ENCODE data around the gene CD19.

- TF ChIP-seq POLR2A (IDR thresholded peaks at IDR 0.05; ENCODE audit: control extremely low read depth in 1 of 2, low read depth in 2 of 2, low read length in 2 of 2) = no peak
- TF ChIP-seq BACH1 (IDR thresholded peaks at IDR 0.05; ENCODE audit: low read length) = no peak
- no peak for TF ChIP-seq NRF1 (IDR thresholded peaks at IDR 0.05; ENCODE audit: low read depth, low read length)
- TF ChIP-seq CTCF (IDR thresholded peaks at IDR 0.05; ENCODE audit: control extremely low read depth in 1 of 3, insufficient read depth in 1 of 3, low read depth in 1 of 3, low read length in 3 of 3) = no peak
- no peak for TF ChIP-seq POLR2AphosphoS5 (IDR thresholded peaks at IDR 0.05; ENCODE audit: low read depth, low read length)
- TF ChIP-seq EP300 (IDR thresholded peaks at IDR 0.05; ENCODE audit: borderline replicate concordance in 1 of 2, low read depth in 2 of 2, low read length in 2 of 2) = no peak
- no peak for TF ChIP-seq MAFK (IDR thresholded peaks at IDR 0.05; ENCODE audit: low read depth, low read length)
- TF ChIP-seq BRCA1 (IDR thresholded peaks at IDR 0.05; ENCODE audit: low read depth, low read length) = no peak
- TF ChIP-seq MAX (IDR thresholded peaks at IDR 0.05) = no peak
Measured at GRCh38 chr16:28964072-28964471, 32.3 kb downstream of the CD19 start.

All from H1 (cell line).